HepG2 (cell line): ENCODE measurements around the gene CFAP69. TPM values are rescaled to one million over a fixed set of nuclear protein-coding genes. Genes with fewer than 3 reads are reported as not detected.

ENCODE experiments used
- ATAC-seq: fragments of 200-7000 bp; cut with Tn5 transposase; 3 replicates; pipeline ENCODE4 v1.9.1; 2020; ENCODE audit warnings: mild to moderate bottlenecking, moderate library complexity
- BruUV-seq: library from RNA; stranded (reverse); fragments of 400-500 nt; replicated peaks from 2 replicates; lab custom pipeline; 2021; lab: Mats Ljungman, UMichigan
- CTCF ChIA-PET: fragments of 300-600 bp; formaldehyde crosslinking; extraction: SDS; loops from one replicate; lab custom pipeline; 2021; ENCODE audit warnings: low total read pairs, inconsistent platforms, low intra/inter-chr PET ratio; lab: Yijun Ruan, JAX
- POLR2A ChIA-PET: fragments of 350-600 bp; sonication (Branson Sonifier 250); formaldehyde crosslinking; loops from one replicate; lab custom pipeline; 2020; ENCODE audit warnings: antibody characterized with exemption, inconsistent platforms; lab: Yijun Ruan, JAX
- DNase-seq: peaks from one replicate; pipeline ENCODE4 v3.0.0-alpha.2; 2015; ENCODE audit warnings: low spot score
- FAIRE-seq: peaks from 3 replicates; lab custom pipeline; 2011; peaks lifted over from hg19 to GRCh38; lab: Jason Lieb, UNC
- H2AFZ ChIP-seq: one replicate; pipeline ENCODE4 v1.6.1; 2011; ENCODE audit warnings: low read length, inconsistent platforms
- H3K27ac ChIP-seq: fragments of 300-600 bp; 3 replicates; pipeline ENCODE4 v1.8.0; 2011; ENCODE audit warnings: mixed run types, mild to moderate bottlenecking, mixed read lengths, low read length, inconsistent platforms; ENCODE audit not compliant: insufficient read depth; ENCODE audit errors: extremely low read length
- H3K27me3 ChIP-seq, 2 experiments: fragments of 200-600 bp in 1 of 2; 2 replicates in 1 of 2; 3 replicates in 1 of 2; pipeline versions ENCODE4 v1.6.0 to v1.8.0; 2011; ENCODE audit warnings: low read length in 2 of 2, mild to moderate bottlenecking in 2 of 2, moderate library complexity in 2 of 2, inconsistent platforms in 1 of 2; ENCODE audit not compliant: insufficient read depth in 2 of 2, control insufficient read depth in 1 of 2
- H3K36me3 ChIP-seq, 2 experiments: fragments of 200-600 bp in 1 of 2; replicated peaks in 1 of 2; 2 replicates in 1 of 2; 3 replicates in 1 of 2; pipeline versions ENCODE4 v1.5.1 to v1.8.0; 2011; ENCODE audit warnings: low read length in 2 of 2, inconsistent platforms in 1 of 2; ENCODE audit not compliant: insufficient read depth in 2 of 2, control insufficient read depth in 1 of 2
- H3K4me1 ChIP-seq: 2 replicates; pipeline ENCODE4 v1.5.1; 2012; ENCODE audit warnings: low read length, inconsistent platforms; ENCODE audit not compliant: insufficient read depth
- H3K4me2 ChIP-seq: 2 replicates; pipeline ENCODE4 v1.6.0; 2011; ENCODE audit warnings: low read depth, low read length, inconsistent platforms
- H3K4me3 ChIP-seq, 3 experiments: fragments of 200-600 bp in 1 of 3; sonication (generic), shearing (Covaris generic) in 1 of 3; replicated peaks in 1 of 3; 2 replicates each; pipeline ENCODE4 v1.5.1; 2011 to 2016; ENCODE audit warnings: low read length in 3 of 3, inconsistent platforms in 2 of 3, low read depth in 2 of 3, mild to moderate bottlenecking in 2 of 3, control low read depth in 1 of 3, mixed read lengths in 1 of 3; ENCODE audit not compliant: insufficient read depth in 1 of 3
- H3K79me2 ChIP-seq: one replicate; pipeline ENCODE4 v1.6.1; 2011; ENCODE audit warnings: low read length, inconsistent platforms; ENCODE audit not compliant: insufficient read depth
- H3K9ac ChIP-seq: 2 replicates; pipeline ENCODE4 v1.6.0; 2011; ENCODE audit warnings: mild to moderate bottlenecking, low read depth, low read length, inconsistent platforms; ENCODE audit not compliant: insufficient read depth
- H3K9me3 ChIP-seq: 2 replicates; pipeline ENCODE4 v1.5.1; 2012; ENCODE audit warnings: mild to moderate bottlenecking, low read length
- H4K20me1 ChIP-seq: 2 replicates; pipeline ENCODE4 v1.6.0; 2011; ENCODE audit warnings: inconsistent platforms, mild to moderate bottlenecking, low read length, moderate library complexity; ENCODE audit not compliant: insufficient read depth
- BCL6 ChIP-seq: IDR thresholded peaks from 2 replicates; pipeline ENCODE4 v1.6.1; 2016; ENCODE audit warnings: missing genetic modification reagents, missing compliant biosample characterization
- CHD4 ChIP-seq: fragments of 200-600 bp; sonication (generic); IDR thresholded peaks from 2 replicates; pipeline ENCODE4 v1.7.0; 2017; ENCODE audit warnings: mild to moderate bottlenecking, low read length, borderline replicate concordance
- CSRNP1 ChIP-seq: sonication (generic); formaldehyde crosslinking; IDR thresholded peaks from 2 replicates; pipeline ENCODE4 v1.8.1; 2023; ENCODE audit warnings: mild to moderate bottlenecking, missing genetic modification reagents
- HNF4A ChIP-seq: sonication (generic); formaldehyde crosslinking; IDR thresholded peaks from 2 replicates; pipeline ENCODE4 v1.4.0; 2020; ENCODE audit warnings: missing genetic modification reagents
- IKZF1 ChIP-seq: fragments of 450-650 bp; IDR thresholded peaks from 2 replicates; pipeline ENCODE4 v1.7.1; 2016
- NAIF1 ChIP-seq: sonication (generic); formaldehyde crosslinking; IDR thresholded peaks from 2 replicates; pipeline ENCODE4 v1.5.0; 2020; ENCODE audit warnings: mild to moderate bottlenecking, missing genetic modification reagents, borderline replicate concordance
- NR2F2 ChIP-seq: IDR thresholded peaks from 2 replicates; pipeline ENCODE4 v1.6.1; 2012; ENCODE audit warnings: low read depth, inconsistent platforms, borderline replicate concordance
- PAX8 ChIP-seq: sonication (generic); formaldehyde crosslinking; IDR thresholded peaks from 2 replicates; pipeline ENCODE4 v1.8.0; 2022; ENCODE audit warnings: mild to moderate bottlenecking, missing genetic modification reagents, borderline replicate concordance
- PLSCR1 ChIP-seq: sonication (generic); formaldehyde crosslinking; IDR thresholded peaks from 2 replicates; pipeline ENCODE4 v1.5.0; 2020; ENCODE audit warnings: missing genetic modification reagents, mild to moderate bottlenecking, borderline replicate concordance
- POGK ChIP-seq: sonication (generic); formaldehyde crosslinking; conservative IDR thresholded peaks from 2 replicates; pipeline ENCODE4 v1.8.0; 2022; ENCODE audit warnings: mild to moderate bottlenecking, moderate library complexity, missing genetic modification reagents
- SIX1 ChIP-seq: sonication (generic); formaldehyde crosslinking; IDR thresholded peaks from 2 replicates; pipeline ENCODE4 v1.4.0; 2020; ENCODE audit warnings: missing genetic modification reagents, borderline replicate concordance
- SSRP1 ChIP-seq: IDR thresholded peaks from 2 replicates; pipeline ENCODE4 v1.6.1; 2016; ENCODE audit warnings: control low read depth
- ZNF207 ChIP-seq: fragments of 450-650 bp; IDR thresholded peaks from 2 replicates; pipeline ENCODE4 v1.6.1; 2016; ENCODE audit warnings: antibody characterized with exemption, borderline replicate concordance
- ZNF274 ChIP-seq: sonication (generic); formaldehyde crosslinking; IDR thresholded peaks from 2 replicates; pipeline ENCODE4 v1.5.1; 2020; ENCODE audit warnings: mild to moderate bottlenecking, missing genetic modification reagents
- ZNF460 ChIP-seq: sonication (generic); formaldehyde crosslinking; IDR thresholded peaks from 2 replicates; pipeline ENCODE4 v1.5.1; 2020; ENCODE audit warnings: missing genetic modification reagents, mild to moderate bottlenecking, borderline replicate concordance
- ZNF720 ChIP-seq: sonication (generic); formaldehyde crosslinking; IDR thresholded peaks from 2 replicates; pipeline ENCODE4 v1.4.0; 2020; ENCODE audit warnings: missing genetic modification reagents
- ZSCAN9 ChIP-seq: IDR thresholded peaks from 2 replicates; pipeline ENCODE4 v1.6.1; 2016; ENCODE audit warnings: borderline replicate concordance
- WGBS: methylation state at CpG from one replicate; pipeline ENCODE4 v1.1.6; 2017; ENCODE audit warnings: low lambda C conversion rate; 5-methylcytosine and 5-hydroxymethylcytosine counted together
- in situ Hi-C: cut with HindIII; loops from 2 replicates; pipeline ENCODE4 v1.10.0; 2017; ENCODE audit warnings: low pct_unique_long_range_greater_than_20kb; ENCODE audit not compliant: extremely low pct_ligation_motif_present
- intact Hi-C: fragments of 100-400 bp; cut with micrococcal nuclease; formaldehyde crosslinking; loops from one replicate; pipeline ENCODE4 v1.10.0; 2022; ENCODE audit not compliant: unreplicated experiment
- polyA plus RNA-seq, 8 experiments: library from polyadenylated mRNA; depleted of rRNA in 3 of 8; stranded (reverse) in 7 of 8; unstranded in 1 of 8; fragments of >200 nt; fragmentation: Illumina TruSeq in 4 of 8; extraction: Trizol in 4 of 8; gene quantifications; 2 replicates each; pipeline versions ENCODE4 v1.2.1 to v1.2.3, GENCODE V29; 2011 to 2016; ENCODE audit warnings: low read depth in 4 of 8, missing spikeins in 1 of 8, mixed read lengths in 1 of 8; ENCODE audit not compliant: insufficient read depth in 1 of 8
- total RNA-seq, 5 experiments: library from RNA; depleted of rRNA; stranded (reverse); fragments of >200 nt; fragmentation: Illumina TruSeq; extraction: Trizol; gene quantifications; 2 replicates each; pipeline ENCODE4 v1.2.3, GENCODE V29; 2016; ENCODE audit warnings: low read depth in 1 of 5

CFAP69 gene
- total and polyA plus RNA-seq, 2 of the 13 experiments (the other 11 are each of a cell fraction or from before 2014, with no cell fraction given): 2.2 to 4.0 TPM

GRCh38 chr7:90210981-90211380, 34.0 kb upstream of the CFAP69 start:
- intact Hi-C loops (loop anchor here (1.0 to 2.0 kb wide), 6 partner anchors 34 to 136 kb away; partner anchors contain the start of genes CFAP69, GTPBP10 and STEAP1), in situ Hi-C loops (no loop called here)
- peaks cover 3% of the 10 kb centered on the region for H3K79me2 ChIP-seq
- H3K27ac ChIP-seq: peak overlapping the region; percentile 94
- H3K9ac ChIP-seq: peak overlapping the region; percentile 82
- H3K4me3 ChIP-seq: peak overlapping the region; percentile 65 to 87 (median 83)
- DNase-seq (peak; percentile 33), FAIRE-seq (peak; percentile 61), ATAC-seq (peak; percentile 45)
- no peak overlapping the region for H2AFZ ChIP-seq
- H3K36me3 ChIP-seq: no peaks in the 10 kb centered on the region
- POLR2A ChIA-PET: interaction anchor here (0.9 to 3.1 kb wide), 20 partner anchors 12 to 209 kb away, joined by 3 to 65 read pairs (median 6); partner anchors contain the start of genes CLDN12, GTPBP10 and STEAP1
- no peaks in the 10 kb centered on the region for H4K20me1 ChIP-seq
- H3K4me1 ChIP-seq: peaks cover 30% of the 10 kb centered on the region
- H3K27me3 ChIP-seq: peaks cover 0 to 5% of the 10 kb centered on the region in 2 experiments; a peak in 1 of 5 replicates
- CTCF ChIA-PET: interaction anchor here (2.2 kb wide), 1 partner anchor 57 kb away, joined by 20 read pairs; the partner anchor contains the start of gene STEAP1
- WGBS: under 1% methylated on average over 11 of the region's 11 CpGs
- H3K4me2 ChIP-seq: peak overlapping the region; percentile 87
- BruUV-seq: TSS peak; percentile 92
- no peaks in the 10 kb centered on the region for H3K9me3 ChIP-seq
- TF ChIP-seq ZNF207 (no peak), ZNF274 (no peak), NR2F2 (no peak), SIX1 (no peak), HNF4A (CRISPR knock-in tag) (peak; percentile 73), CSRNP1 (CRISPR knock-in tag) (no peak), PLSCR1 (no peak), CHD4 (no peak), IKZF1 (no peak), BCL6 (CRISPR knock-in tag) (peak; percentile 54), ZSCAN9 (CRISPR knock-in tag) (no peak), POGK (no peak), NAIF1 (CRISPR knock-in tag) (peak; percentile 2; the same call in 1 of the 2 replicates), PAX8 (CRISPR knock-in tag) (no peak), SSRP1 (CRISPR knock-in tag) (peak; percentile 27; the same call in 1 of the 2 replicates), ZNF720 (CRISPR knock-in tag) (no peak), ZNF460 (CRISPR knock-in tag) (no peak)
